WTC11 (cell line): ENCODE measurements around the gene TFF1. TPM values are rescaled to one million over a fixed set of nuclear protein-coding genes. Genes with fewer than 3 reads are reported as not detected.

Experiments
- ATAC-seq: fragments of 200-7000 bp; cut with Tn5 transposase; 2 replicates; pipeline ENCODE4 v1.10.0; 2021; ENCODE audit warnings: mild to moderate bottlenecking, moderate library complexity
- CTCF ChIA-PET: fragments of 300-600 bp; sonication (Branson Sonifier 250); formaldehyde crosslinking; loops from one replicate; lab custom pipeline; 2021; ENCODE audit warnings: antibody characterized with exemption; lab: Charles Lee
- POLR2A ChIA-PET: fragments of 350-600 bp; sonication (Branson Sonifier 250); formaldehyde crosslinking; loops from one replicate; lab custom pipeline; 2021; ENCODE audit warnings: antibody characterized with exemption; lab: Charles Lee
- DNase-seq: peaks from one replicate; pipeline ENCODE4 v3.0.0; 2021; ENCODE audit warnings: low spot score
- H3K27ac Mint-ChIP-seq: 2 replicates; pipeline ENCODE4 v1.8.0; 2021; ENCODE audit warnings: mixed read lengths
- H3K27me3 Mint-ChIP-seq: 2 replicates; pipeline ENCODE4 v1.8.0; 2021; ENCODE audit warnings: low read depth, mild to moderate bottlenecking, moderate library complexity, mixed read lengths
- H3K36me3 Mint-ChIP-seq: 2 replicates; pipeline ENCODE4 v1.8.0; 2021; ENCODE audit warnings: mixed read lengths
- H3K4me1 Mint-ChIP-seq: 2 replicates; pipeline ENCODE4 v1.8.0; 2022; ENCODE audit warnings: mixed read lengths
- H3K4me3 Mint-ChIP-seq: 2 replicates; pipeline ENCODE4 v1.8.0; 2021; ENCODE audit warnings: mild to moderate bottlenecking, moderate library complexity, mixed read lengths
- H3K9me3 Mint-ChIP-seq: 2 replicates; pipeline ENCODE4 v1.8.0; 2021; ENCODE audit warnings: mixed read lengths
- NR1H2 ChIP-seq: sonication (generic); formaldehyde crosslinking; IDR thresholded peaks from 2 replicates; pipeline ENCODE4 v1.9.0; 2021; ENCODE audit warnings: mild to moderate bottlenecking, moderate library complexity, missing genetic modification reagents
- ZNF219 ChIP-seq: sonication (generic); formaldehyde crosslinking; IDR thresholded peaks from 2 replicates; pipeline ENCODE4 v1.8.0; 2023; ENCODE audit warnings: missing genetic modification reagents, mild to moderate bottlenecking, borderline replicate concordance
- ZNF263 ChIP-seq: sonication (generic); formaldehyde crosslinking; IDR thresholded peaks from 2 replicates; pipeline ENCODE4 v1.8.1; 2022; ENCODE audit warnings: low read depth, mild to moderate bottlenecking, moderate library complexity, missing genetic modification reagents
- ZNF671 ChIP-seq: fragments of 250-450 bp; sonication (Bioruptor Pico); IDR thresholded peaks from 2 replicates; pipeline ENCODE4 v1.8.0; 2021; ENCODE audit warnings: mild to moderate bottlenecking
- ZSCAN18 ChIP-seq: fragments of 250-450 bp; sonication (Bioruptor Pico); IDR thresholded peaks from 2 replicates; pipeline ENCODE4 v2.1.2; 2022; ENCODE audit warnings: mild to moderate bottlenecking, moderate library complexity
- total RNA-seq: library from RNA; stranded (reverse); gene quantifications from 3 replicates; pipeline ENCODE4 v1.2.3, GENCODE V29; 2021
- TF ChIP-seq, protein P1 (sequence below): fragments of 250-450 bp; sonication (Bioruptor Pico); IDR thresholded peaks from 2 replicates; pipeline ENCODE4 v1.9.0; 2021; ENCODE audit warnings: mild to moderate bottlenecking, borderline replicate concordance
- TF ChIP-seq, protein P2 (sequence below): sonication (generic); formaldehyde crosslinking; IDR thresholded peaks from 2 replicates; pipeline ENCODE4 v1.8.1; 2023; ENCODE audit warnings: mild to moderate bottlenecking, missing genetic modification reagents
- TF ChIP-seq, protein P3 (sequence below): sonication (generic); formaldehyde crosslinking; IDR thresholded peaks from 2 replicates; pipeline ENCODE4 v1.8.0; 2022; ENCODE audit warnings: mild to moderate bottlenecking, missing genetic modification reagents

TFF1 gene
- total RNA-seq, 1 experiment from 2014 or later = 0.81 TPM

DNA sequence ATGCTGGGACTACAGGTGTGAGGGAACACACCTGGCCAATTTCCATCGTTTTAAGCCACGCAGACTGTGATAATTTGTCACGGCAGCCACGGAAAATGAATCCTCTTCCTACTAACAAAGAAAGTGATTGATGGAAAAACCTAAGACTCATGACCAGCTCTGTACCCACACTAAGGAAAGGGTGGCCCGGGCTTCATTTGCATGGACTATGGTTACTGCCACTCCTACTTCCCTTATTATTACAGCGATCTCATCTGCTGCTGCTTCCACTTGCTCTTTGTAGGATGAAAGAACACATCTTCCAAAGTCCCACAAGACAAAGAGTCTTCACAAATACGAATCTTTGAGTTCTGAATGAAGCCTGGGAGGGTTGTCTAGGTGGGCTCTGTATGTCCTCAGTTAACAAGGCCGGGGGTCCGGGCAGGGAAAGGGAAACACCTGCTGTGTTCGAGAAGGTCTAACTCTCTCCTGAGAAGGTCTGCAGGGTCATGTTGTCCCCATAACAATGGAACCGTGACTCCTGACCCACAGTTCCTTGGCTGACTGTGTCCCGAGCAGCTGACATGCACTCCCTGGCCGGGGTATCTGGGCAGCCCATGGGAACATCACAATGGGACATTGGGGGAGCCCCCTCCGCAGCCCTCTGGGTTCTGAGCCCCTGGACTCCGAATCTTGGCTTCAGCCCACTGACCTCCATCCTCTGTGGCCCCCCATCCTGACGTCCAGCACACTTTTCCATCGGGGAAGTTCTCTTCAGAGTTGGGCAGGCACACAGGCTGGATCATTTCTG, 13.3 kb upstream of the TFF1 start:
- peaks cover 3% of the 10 kb centered on the region; the same call in 1 of the 2 replicates for H3K27me3 Mint-ChIP-seq
- DNase-seq (no peak), ATAC-seq (no peak)
- peaks cover 14% of the 10 kb centered on the region for H3K9me3 Mint-ChIP-seq
- no peak overlapping the region for H3K27ac Mint-ChIP-seq
- ChIA-PET POLR2A (no interaction called here), CTCF (no interaction called here)
- peaks cover 5% of the 10 kb centered on the region; the same call in 1 of the 2 replicates for H3K36me3 Mint-ChIP-seq
- no peak overlapping the region for H3K4me3 Mint-ChIP-seq
- H3K4me1 Mint-ChIP-seq = peaks cover 3% of the 10 kb centered on the region; the same call in 1 of the 2 replicates
- TF ChIP-seq ZSCAN18 = no peak
- no peak for TF ChIP-seq ZNF263 (CRISPR knock-in tag)
- TF ChIP-seq, protein P1, sequence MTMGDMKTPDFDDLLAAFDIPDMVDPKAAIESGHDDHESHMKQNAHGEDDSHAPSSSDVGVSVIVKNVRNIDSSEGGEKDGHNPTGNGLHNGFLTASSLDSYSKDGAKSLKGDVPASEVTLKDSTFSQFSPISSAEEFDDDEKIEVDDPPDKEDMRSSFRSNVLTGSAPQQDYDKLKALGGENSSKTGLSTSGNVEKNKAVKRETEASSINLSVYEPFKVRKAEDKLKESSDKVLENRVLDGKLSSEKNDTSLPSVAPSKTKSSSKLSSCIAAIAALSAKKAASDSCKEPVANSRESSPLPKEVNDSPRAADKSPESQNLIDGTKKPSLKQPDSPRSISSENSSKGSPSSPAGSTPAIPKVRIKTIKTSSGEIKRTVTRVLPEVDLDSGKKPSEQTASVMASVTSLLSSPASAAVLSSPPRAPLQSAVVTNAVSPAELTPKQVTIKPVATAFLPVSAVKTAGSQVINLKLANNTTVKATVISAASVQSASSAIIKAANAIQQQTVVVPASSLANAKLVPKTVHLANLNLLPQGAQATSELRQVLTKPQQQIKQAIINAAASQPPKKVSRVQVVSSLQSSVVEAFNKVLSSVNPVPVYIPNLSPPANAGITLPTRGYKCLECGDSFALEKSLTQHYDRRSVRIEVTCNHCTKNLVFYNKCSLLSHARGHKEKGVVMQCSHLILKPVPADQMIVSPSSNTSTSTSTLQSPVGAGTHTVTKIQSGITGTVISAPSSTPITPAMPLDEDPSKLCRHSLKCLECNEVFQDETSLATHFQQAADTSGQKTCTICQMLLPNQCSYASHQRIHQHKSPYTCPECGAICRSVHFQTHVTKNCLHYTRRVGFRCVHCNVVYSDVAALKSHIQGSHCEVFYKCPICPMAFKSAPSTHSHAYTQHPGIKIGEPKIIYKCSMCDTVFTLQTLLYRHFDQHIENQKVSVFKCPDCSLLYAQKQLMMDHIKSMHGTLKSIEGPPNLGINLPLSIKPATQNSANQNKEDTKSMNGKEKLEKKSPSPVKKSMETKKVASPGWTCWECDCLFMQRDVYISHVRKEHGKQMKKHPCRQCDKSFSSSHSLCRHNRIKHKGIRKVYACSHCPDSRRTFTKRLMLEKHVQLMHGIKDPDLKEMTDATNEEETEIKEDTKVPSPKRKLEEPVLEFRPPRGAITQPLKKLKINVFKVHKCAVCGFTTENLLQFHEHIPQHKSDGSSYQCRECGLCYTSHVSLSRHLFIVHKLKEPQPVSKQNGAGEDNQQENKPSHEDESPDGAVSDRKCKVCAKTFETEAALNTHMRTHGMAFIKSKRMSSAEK (CRISPR knock-in tag) = no peak
- TF ChIP-seq, protein P2, sequence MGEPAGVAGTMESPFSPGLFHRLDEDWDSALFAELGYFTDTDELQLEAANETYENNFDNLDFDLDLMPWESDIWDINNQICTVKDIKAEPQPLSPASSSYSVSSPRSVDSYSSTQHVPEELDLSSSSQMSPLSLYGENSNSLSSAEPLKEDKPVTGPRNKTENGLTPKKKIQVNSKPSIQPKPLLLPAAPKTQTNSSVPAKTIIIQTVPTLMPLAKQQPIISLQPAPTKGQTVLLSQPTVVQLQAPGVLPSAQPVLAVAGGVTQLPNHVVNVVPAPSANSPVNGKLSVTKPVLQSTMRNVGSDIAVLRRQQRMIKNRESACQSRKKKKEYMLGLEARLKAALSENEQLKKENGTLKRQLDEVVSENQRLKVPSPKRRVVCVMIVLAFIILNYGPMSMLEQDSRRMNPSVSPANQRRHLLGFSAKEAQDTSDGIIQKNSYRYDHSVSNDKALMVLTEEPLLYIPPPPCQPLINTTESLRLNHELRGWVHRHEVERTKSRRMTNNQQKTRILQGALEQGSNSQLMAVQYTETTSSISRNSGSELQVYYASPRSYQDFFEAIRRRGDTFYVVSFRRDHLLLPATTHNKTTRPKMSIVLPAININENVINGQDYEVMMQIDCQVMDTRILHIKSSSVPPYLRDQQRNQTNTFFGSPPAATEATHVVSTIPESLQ (CRISPR knock-in tag) = no peak
- TF ChIP-seq ZNF219 (CRISPR knock-in tag) = no peak

GRCh38 chr21:42378418-42378817, 12.1 kb upstream of the TFF1 start:
- no peak overlapping the region for H3K27ac Mint-ChIP-seq
- H3K9me3 Mint-ChIP-seq = peaks cover 14% of the 10 kb centered on the region
- POLR2A ChIA-PET = no interaction called here
- H3K36me3 Mint-ChIP-seq = peaks cover 5% of the 10 kb centered on the region; the same call in 1 of the 2 replicates
- no peak for DNase-seq
- no peak overlapping the region for H3K4me3 Mint-ChIP-seq
- no peak for ATAC-seq
- CTCF ChIA-PET = interaction anchor here (2.1 kb wide), 1 partner anchor 68 kb away, joined by 11 read pairs; no protein-coding TSS in a partner anchor
- peaks cover 3% of the 10 kb centered on the region; the same call in 1 of the 2 replicates for H3K27me3 Mint-ChIP-seq
- TF ChIP-seq ZNF671 (CRISPR knock-in tag) = no peak
- TF ChIP-seq, protein P3, sequence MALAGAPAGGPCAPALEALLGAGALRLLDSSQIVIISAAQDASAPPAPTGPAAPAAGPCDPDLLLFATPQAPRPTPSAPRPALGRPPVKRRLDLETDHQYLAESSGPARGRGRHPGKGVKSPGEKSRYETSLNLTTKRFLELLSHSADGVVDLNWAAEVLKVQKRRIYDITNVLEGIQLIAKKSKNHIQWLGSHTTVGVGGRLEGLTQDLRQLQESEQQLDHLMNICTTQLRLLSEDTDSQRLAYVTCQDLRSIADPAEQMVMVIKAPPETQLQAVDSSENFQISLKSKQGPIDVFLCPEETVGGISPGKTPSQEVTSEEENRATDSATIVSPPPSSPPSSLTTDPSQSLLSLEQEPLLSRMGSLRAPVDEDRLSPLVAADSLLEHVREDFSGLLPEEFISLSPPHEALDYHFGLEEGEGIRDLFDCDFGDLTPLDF = no peak
- TF ChIP-seq, protein P1 (CRISPR knock-in tag) = no peak
- TF ChIP-seq NR1H2 (CRISPR knock-in tag) = no peak
- H3K4me1 Mint-ChIP-seq = peaks cover 6% of the 10 kb centered on the region
